H9 (cell line): ENCODE measurements around the gene CLEC18B. TPM values are rescaled to one million over a fixed set of nuclear protein-coding genes. Genes with fewer than 3 reads are reported as not detected.
A peak's percentile ranks its signal among the peaks of the same experiment; 100 is the strongest.
"Not testable (repeated sequence)": the region's sequence is repeated elsewhere in the genome, so short reads cannot be mapped to it uniquely, and the experiment has no call there.

Source experiments
- DNase-seq: peaks from one replicate; pipeline ENCODE4 v3.0.0-alpha.2; 2017
- H2AFZ ChIP-seq: one replicate; pipeline ENCODE4 v1.6.1; 2013; ENCODE audit warnings: mild to moderate bottlenecking, low read length, control low read depth, moderate library complexity
- H2AK5ac ChIP-seq: 2 replicates; pipeline ENCODE4 v1.6.1; 2013; ENCODE audit warnings: low read length, control low read depth, mixed read lengths; ENCODE audit not compliant: insufficient read length
- H2BK120ac ChIP-seq: one replicate; pipeline ENCODE4 v1.6.1; 2013; ENCODE audit warnings: low read depth, mild to moderate bottlenecking, low read length, control low read depth, inconsistent platforms; ENCODE audit not compliant: poor library complexity, severe bottlenecking
- H2BK12ac ChIP-seq: 2 replicates; pipeline ENCODE4 v1.6.1; 2013; ENCODE audit warnings: low read length, control low read depth, mixed read lengths, low read depth; ENCODE audit not compliant: insufficient read length
- H2BK15ac ChIP-seq: 2 replicates; pipeline ENCODE4 v1.6.1; 2013; ENCODE audit warnings: low read depth, low read length, control low read depth
- H2BK20ac ChIP-seq: one replicate; pipeline ENCODE4 v1.6.1; 2013; ENCODE audit warnings: low read depth, mild to moderate bottlenecking, low read length, control low read depth, inconsistent platforms; ENCODE audit not compliant: poor library complexity, severe bottlenecking
- H2BK5ac ChIP-seq: 2 replicates; pipeline ENCODE4 v1.6.1; 2013; ENCODE audit warnings: low read length, control low read depth, mixed read lengths; ENCODE audit not compliant: insufficient read length
- H3K14ac ChIP-seq: 2 replicates; pipeline ENCODE4 v1.6.1; 2013; ENCODE audit warnings: low read length, control low read depth; ENCODE audit not compliant: insufficient read depth
- H3K18ac ChIP-seq: 2 replicates; pipeline ENCODE4 v1.6.1; 2013; ENCODE audit warnings: low read depth, mild to moderate bottlenecking, mixed read lengths, low read length, control low read depth; ENCODE audit not compliant: insufficient read length
- H3K23ac ChIP-seq: 2 replicates; pipeline ENCODE4 v1.6.1; 2013; ENCODE audit warnings: low read length, control low read depth, mixed read lengths, low read depth; ENCODE audit not compliant: insufficient read length
- H3K23me2 ChIP-seq: 2 replicates; pipeline ENCODE4 v1.6.1; 2013; ENCODE audit warnings: low read depth, mild to moderate bottlenecking, mixed read lengths, low read length, control low read depth; ENCODE audit not compliant: insufficient read length, poor library complexity, severe bottlenecking
- H3K27ac ChIP-seq: 2 replicates; pipeline ENCODE4 v1.5.1; 2013; ENCODE audit warnings: low read length, control low read depth, mixed read lengths, low read depth; ENCODE audit not compliant: insufficient read length
- H3K27me3 ChIP-seq: 2 replicates; pipeline ENCODE4 v1.6.1; 2013; ENCODE audit warnings: low read length, control low read depth, inconsistent platforms; ENCODE audit not compliant: insufficient read depth
- H3K4ac ChIP-seq: 2 replicates; pipeline ENCODE4 v1.6.1; 2013; ENCODE audit warnings: low read depth, mild to moderate bottlenecking, control low read depth, inconsistent platforms, low read length, moderate library complexity
- H3K4me1 ChIP-seq: 2 replicates; pipeline ENCODE4 v1.6.1; 2013; ENCODE audit warnings: low read length, control low read depth, inconsistent platforms; ENCODE audit not compliant: insufficient read depth
- H3K4me2 ChIP-seq: 2 replicates; pipeline ENCODE4 v1.6.1; 2013; ENCODE audit warnings: low read length, control low read depth, mixed read lengths; ENCODE audit not compliant: insufficient read length, insufficient read depth
- H3K56ac ChIP-seq: 2 replicates; pipeline ENCODE4 v1.6.1; 2013; ENCODE audit warnings: low read depth, mild to moderate bottlenecking, mixed read lengths, low read length, control low read depth; ENCODE audit not compliant: insufficient read length
- H3K79me1 ChIP-seq: 2 replicates; pipeline ENCODE4 v1.6.1; 2013; ENCODE audit warnings: low read depth, mild to moderate bottlenecking, moderate library complexity, low read length, control low read depth, inconsistent platforms; ENCODE audit not compliant: insufficient read depth, poor library complexity, severe bottlenecking
- H3K79me2 ChIP-seq: 2 replicates; pipeline ENCODE4 v1.6.1; 2013; ENCODE audit warnings: low read length, control low read depth, inconsistent platforms; ENCODE audit not compliant: insufficient read depth
- H3K9ac ChIP-seq: 2 replicates; pipeline ENCODE4 v1.6.1; 2013; ENCODE audit warnings: low read length, control low read depth, mixed read lengths; ENCODE audit not compliant: insufficient read length; ENCODE audit errors: extremely low read depth
- H3K9me3 ChIP-seq: one replicate; pipeline ENCODE4 v1.6.1; 2013; ENCODE audit warnings: low read depth, low read length, inconsistent platforms; ENCODE audit not compliant: control insufficient read depth
- H3T11ph ChIP-seq: one replicate; pipeline ENCODE4 v1.6.1; 2013; ENCODE audit warnings: mild to moderate bottlenecking, low read length, control low read depth, inconsistent platforms
- H4K20me1 ChIP-seq: one replicate; pipeline ENCODE4 v1.6.1; 2013; ENCODE audit not compliant: control insufficient read depth, insufficient read length, insufficient read depth
- H4K5ac ChIP-seq: 2 replicates; pipeline ENCODE4 v1.6.1; 2013; ENCODE audit warnings: low read depth, mild to moderate bottlenecking, mixed read lengths, low read length, control low read depth; ENCODE audit not compliant: insufficient read length
- H4K8ac ChIP-seq: replicated peaks from 2 replicates; pipeline ENCODE4 v1.6.1; 2013; ENCODE audit warnings: low read length, control low read depth, mixed read lengths, low read depth; ENCODE audit not compliant: insufficient read length
- H4K91ac ChIP-seq: 2 replicates; pipeline ENCODE4 v1.6.1; 2013; ENCODE audit warnings: low read depth, mild to moderate bottlenecking, moderate library complexity, mixed read lengths, low read length, control low read depth; ENCODE audit not compliant: insufficient read length
- H3K27ac Mint-ChIP-seq, 3 experiments: 2 replicates in 2 of 3; 3 replicates in 1 of 3; pipeline ENCODE4 v1.8.0; 2020 to 2021; ENCODE audit warnings: mixed read lengths in 3 of 3, mild to moderate bottlenecking in 1 of 3, moderate library complexity in 1 of 3
- H3K27me3 Mint-ChIP-seq: 2 replicates; pipeline ENCODE4 v1.8.0; 2021; ENCODE audit warnings: low read depth, mild to moderate bottlenecking, moderate library complexity, mixed read lengths
- H3K36me3 Mint-ChIP-seq, 3 experiments: 2 replicates in 2 of 3; 3 replicates in 1 of 3; pipeline ENCODE4 v1.8.0; 2020 to 2021; ENCODE audit warnings: low read depth in 3 of 3, mixed read lengths in 3 of 3; ENCODE audit not compliant: insufficient read depth in 1 of 3
- H3K4me1 Mint-ChIP-seq, 2 experiments: 2 replicates each; pipeline ENCODE4 v1.8.0; 2020; ENCODE audit warnings: mixed read lengths in 2 of 2
- H3K4me3 Mint-ChIP-seq, 2 experiments: 2 replicates in 1 of 2; 3 replicates in 1 of 2; pipeline ENCODE4 v1.8.0; 2020 to 2021; ENCODE audit warnings: mild to moderate bottlenecking in 2 of 2, mixed read lengths in 2 of 2, moderate library complexity in 1 of 2
- H3K9me3 Mint-ChIP-seq, 2 experiments: 2 replicates in 1 of 2; 3 replicates in 1 of 2; pipeline ENCODE4 v1.8.0; 2020; ENCODE audit warnings: mild to moderate bottlenecking in 2 of 2, mixed read lengths in 2 of 2, moderate library complexity in 1 of 2
- CTCF ChIP-seq: fragments of 200-600 bp; sonication (generic); conservative IDR thresholded peaks from 3 replicates; pipeline ENCODE4 v1.8.0; 2021; ENCODE audit warnings: antibody characterized with exemption, mild to moderate bottlenecking
- WGBS: extraction: QIAGEN DNeasy Blood & Tissue Kit; methylation state at CpG from one replicate; pipeline ENCODE4 v1.1.7; 2013; ENCODE audit warnings: missing lambda C conversion rate, low lambda C conversion rate, mixed read lengths; ENCODE audit not compliant: insufficient read length; ENCODE audit errors: extremely low coverage; 5-methylcytosine and 5-hydroxymethylcytosine counted together
- total RNA-seq: library from RNA; stranded (reverse); gene quantifications from 2 replicates; pipeline ENCODE4 v1.2.1, GENCODE V29; 2021

The CLEC18B gene
- total RNA-seq, 1 experiment from 2014 or later, result 0.37 TPM

- H2AFZ ChIP-seq, H4K8ac ChIP-seq, H3K23ac ChIP-seq, H4K20me1 ChIP-seq, H3K79me2 ChIP-seq, H4K5ac ChIP-seq, H3K56ac ChIP-seq, H3K27me3 ChIP-seq, H3T11ph ChIP-seq, H3K4me1 ChIP-seq, H3K9ac ChIP-seq, H2BK12ac ChIP-seq, H3K14ac ChIP-seq, H3K9me3 ChIP-seq, H3K4ac ChIP-seq, H4K91ac ChIP-seq, H3K9me3 Mint-ChIP-seq, H3K27ac Mint-ChIP-seq, H3K18ac ChIP-seq, H3K23me2 ChIP-seq, H2BK15ac ChIP-seq, H3K27ac ChIP-seq, H3K79me1 ChIP-seq, H3K27me3 Mint-ChIP-seq, H2AK5ac ChIP-seq, H2BK120ac ChIP-seq, H2BK5ac ChIP-seq, H3K4me2 ChIP-seq, H3K36me3 Mint-ChIP-seq, H3K4me3 Mint-ChIP-seq, H2BK20ac ChIP-seq: not testable (repeated sequence)
- H3K4me1 Mint-ChIP-seq, result peaks cover 0 to 12% of the 10 kb centered on the region in 2 experiments; a peak in 2 of 4 replicates
- peak; percentile 61 for DNase-seq
- TF ChIP-seq CTCF, result peak; percentile 84
- WGBS, result no CpG with 5 or more reads among the region's 13 CpGs
These were observed 8.9 kb upstream of the CLEC18B start for GRCh38 chr16:74430036-74430712.

DNA sequence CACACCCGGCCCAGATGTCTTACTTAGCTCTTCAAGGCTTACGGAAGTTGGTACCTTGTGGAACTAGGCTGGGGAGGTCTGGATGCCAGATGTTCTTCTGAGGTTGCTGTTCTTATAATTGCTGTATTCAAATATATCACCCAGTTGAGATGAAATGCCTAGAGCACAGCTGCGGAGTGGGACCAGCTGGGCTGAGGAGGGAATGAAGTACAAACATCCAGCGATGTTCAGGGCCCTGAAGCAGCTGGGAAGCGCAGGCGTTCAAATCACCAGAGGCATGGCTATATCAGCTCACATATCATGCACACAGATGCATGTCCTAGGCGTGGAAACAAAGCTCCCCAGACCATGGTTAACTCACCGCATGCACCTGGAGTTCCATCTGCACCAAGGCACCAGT, 7.2 kb upstream of the CLEC18B start:
- not testable (repeated sequence) for H3K4me3 Mint-ChIP-seq, H2BK120ac ChIP-seq, H3K4me2 ChIP-seq, H3K18ac ChIP-seq, H3K27ac Mint-ChIP-seq, H2BK15ac ChIP-seq, H2AFZ ChIP-seq, H3K79me2 ChIP-seq, H4K8ac ChIP-seq, H3K14ac ChIP-seq, H3K23me2 ChIP-seq, H2AK5ac ChIP-seq, H2BK12ac ChIP-seq, H3K56ac ChIP-seq, H3K4me1 ChIP-seq, H2BK20ac ChIP-seq, H3K9me3 ChIP-seq, H3K79me1 ChIP-seq, H4K20me1 ChIP-seq, H2BK5ac ChIP-seq, H3K23ac ChIP-seq, H3K27ac ChIP-seq, H3K9me3 Mint-ChIP-seq, DNase-seq, H3T11ph ChIP-seq, H3K27me3 Mint-ChIP-seq, H3K4ac ChIP-seq, H3K9ac ChIP-seq, H3K36me3 Mint-ChIP-seq, H4K91ac ChIP-seq, H4K5ac ChIP-seq, H3K27me3 ChIP-seq
- H3K4me1 Mint-ChIP-seq, result peaks cover 0 to 12% of the 10 kb centered on the region in 2 experiments; a peak in 2 of 4 replicates
- no CpG with 5 or more reads among the region's 8 CpGs for WGBS
